GM19099 (cell line): ENCODE measurements around the gene PROX2.

ENCODE experiments used
- POLR2A ChIP-seq: IDR thresholded peaks from 3 replicates; pipeline ENCODE4 v1.6.1; 2011; ENCODE audit warnings: low read depth; ENCODE audit not compliant: insufficient read length; ENCODE audit errors: extremely low read depth

The PROX2 gene

GRCh38 chr14:74866708-74867389 is 9.1 kb downstream of the PROX2 start:
- no peak for TF ChIP-seq POLR2A

GRCh38 chr14:74865156-74865555 is 10.8 kb downstream of the PROX2 start:
- TF ChIP-seq POLR2A = no peak

DNA sequence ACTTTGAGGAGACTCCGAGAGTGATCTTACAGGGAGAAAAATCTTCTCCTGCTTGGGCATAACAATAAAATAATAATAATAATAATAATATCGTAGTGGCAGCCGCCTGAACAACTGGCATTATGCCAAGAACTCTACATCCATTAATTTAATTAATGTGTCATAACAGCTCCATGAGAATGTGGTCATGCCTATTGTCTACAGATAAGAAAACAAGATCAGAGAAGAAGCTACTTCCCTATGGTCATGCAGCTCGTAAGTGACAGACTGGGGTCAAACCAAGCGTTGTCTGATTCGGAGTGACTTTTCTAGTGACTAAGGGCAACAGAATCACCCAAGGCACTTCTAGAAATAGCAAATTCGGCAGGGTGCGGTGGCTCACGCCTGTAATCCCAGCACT is 11.7 kb downstream of the PROX2 start:
- TF ChIP-seq POLR2A = no peak

DNA sequence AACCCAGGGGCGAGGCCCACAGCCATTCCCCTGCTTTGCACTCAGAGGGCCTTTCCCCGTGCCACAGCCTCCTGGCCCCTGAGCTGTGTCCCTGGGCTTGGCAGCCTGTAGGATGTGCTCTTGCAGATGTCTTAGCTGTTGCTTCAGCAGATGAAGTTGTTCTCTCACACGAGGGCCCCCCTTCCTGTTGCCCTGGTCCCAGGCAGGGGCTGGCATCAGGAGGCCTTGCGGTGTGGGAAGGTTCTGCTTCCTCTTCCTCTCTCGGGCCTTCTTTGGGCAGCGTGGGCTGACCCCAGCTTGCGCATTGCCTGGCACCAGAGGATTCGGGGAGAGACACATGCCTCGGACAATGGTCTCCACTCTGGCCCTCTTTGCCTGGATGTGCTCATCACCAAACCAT is 12.7 kb downstream of the PROX2 start:
- no peak for TF ChIP-seq POLR2A

GRCh38 chr14:74861734-74862090 is 14.2 kb downstream of the PROX2 start:
- no peak for TF ChIP-seq POLR2A

DNA sequence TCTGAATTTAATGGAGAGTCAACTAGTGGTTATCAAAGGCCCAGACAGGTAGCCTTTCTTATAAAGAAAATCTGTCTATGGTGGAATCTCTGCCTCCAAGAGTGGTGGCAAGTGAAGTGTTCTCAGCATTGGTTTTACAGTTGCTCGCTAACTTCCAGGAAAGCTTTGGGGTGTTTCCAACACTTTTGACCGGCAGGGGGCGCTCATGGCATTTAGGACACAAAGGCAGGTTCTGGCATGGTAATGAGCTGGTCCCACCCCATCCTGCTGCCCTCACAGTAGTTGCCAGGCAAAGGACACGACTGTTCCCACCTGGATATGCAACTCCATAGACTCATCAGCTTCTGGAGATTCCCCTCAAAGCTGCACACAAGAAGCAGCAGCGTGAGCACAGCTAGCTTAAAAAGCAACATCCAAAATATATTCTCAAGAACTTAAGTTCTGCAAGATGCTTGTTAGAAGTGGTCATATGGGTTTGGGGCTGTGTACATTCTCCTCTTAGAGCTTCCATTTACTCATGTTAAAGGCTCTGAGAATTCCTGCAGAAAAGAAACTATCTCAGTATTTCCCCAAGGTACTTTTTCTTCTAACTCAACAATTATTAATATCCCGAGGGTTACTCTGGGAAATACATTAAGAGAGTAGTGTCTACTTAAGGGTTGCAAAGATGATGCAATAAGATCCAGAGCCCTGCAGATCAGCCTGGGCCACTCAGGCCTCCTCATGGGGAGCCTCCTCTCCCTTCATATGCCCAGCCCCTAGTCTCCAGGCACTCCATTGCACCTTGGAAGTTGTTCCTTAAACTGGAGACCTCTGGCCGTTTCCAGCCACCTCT is 14.8 kb downstream of the PROX2 start:
- TF ChIP-seq POLR2A = no peak

DNA sequence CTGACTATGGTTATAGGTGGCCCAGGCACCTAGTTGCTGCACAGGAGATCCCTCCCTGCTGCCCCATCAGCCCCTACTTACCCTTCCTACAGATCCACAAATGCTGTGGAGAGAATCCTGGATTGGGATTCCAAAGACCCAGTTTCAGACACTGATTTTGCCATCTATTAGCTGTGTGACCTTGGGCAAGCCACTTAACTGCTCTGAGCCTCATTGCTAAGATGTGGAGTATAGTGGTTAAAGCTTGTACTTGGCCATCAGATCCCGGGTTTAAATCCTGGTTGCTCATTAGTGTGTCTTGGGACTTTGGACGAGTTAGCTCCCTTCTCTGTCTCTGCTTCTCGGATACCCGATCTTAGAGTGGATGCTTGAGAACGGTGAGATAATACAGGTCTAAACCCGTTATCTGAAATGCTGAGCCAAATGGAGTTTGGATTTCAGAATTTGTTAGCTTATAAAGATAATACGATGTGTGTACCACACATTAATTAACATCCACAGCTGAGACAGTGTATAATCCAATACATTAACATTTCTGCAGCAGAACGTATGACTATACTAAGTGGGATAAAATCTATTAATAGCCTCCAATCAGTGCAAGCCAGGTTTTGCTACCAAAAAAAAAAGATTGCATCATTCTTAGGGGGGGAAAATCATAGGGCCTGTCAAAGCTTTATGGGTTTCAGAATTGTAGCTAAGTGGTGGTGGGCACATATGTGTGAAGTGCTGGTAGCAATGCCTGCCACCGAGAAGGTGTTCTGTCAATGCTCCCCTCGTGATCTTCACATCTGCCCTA is 16.0 kb downstream of the PROX2 start:
- no peak for TF ChIP-seq POLR2A

GRCh38 chr14:74858022-74858421 is 17.9 kb downstream of the PROX2 start:
- no peak for TF ChIP-seq POLR2A

GRCh38 chr14:74856366-74856765 is 19.6 kb downstream of the PROX2 start:
- no peak for TF ChIP-seq POLR2A

DNA sequence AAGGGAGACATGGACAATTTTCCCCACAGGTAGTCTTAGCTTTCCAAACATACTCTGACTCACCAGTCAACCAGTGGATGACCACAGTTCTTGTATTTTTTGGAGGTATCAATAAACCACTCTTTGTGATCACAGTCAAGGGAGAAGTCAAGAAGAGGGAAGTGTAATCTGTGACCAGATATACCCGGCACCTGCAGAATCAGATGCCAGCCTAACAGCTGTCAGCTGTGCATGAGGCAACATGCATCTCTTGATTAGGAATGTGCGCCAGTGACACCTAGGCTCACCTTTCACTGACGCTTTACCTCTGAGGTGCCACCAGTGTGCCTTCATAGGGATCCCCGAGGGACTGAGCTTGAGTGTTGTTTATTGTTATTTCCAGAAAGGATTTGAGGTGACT is 20.0 kb downstream of the PROX2 start:
- no peak for TF ChIP-seq POLR2A

DNA sequence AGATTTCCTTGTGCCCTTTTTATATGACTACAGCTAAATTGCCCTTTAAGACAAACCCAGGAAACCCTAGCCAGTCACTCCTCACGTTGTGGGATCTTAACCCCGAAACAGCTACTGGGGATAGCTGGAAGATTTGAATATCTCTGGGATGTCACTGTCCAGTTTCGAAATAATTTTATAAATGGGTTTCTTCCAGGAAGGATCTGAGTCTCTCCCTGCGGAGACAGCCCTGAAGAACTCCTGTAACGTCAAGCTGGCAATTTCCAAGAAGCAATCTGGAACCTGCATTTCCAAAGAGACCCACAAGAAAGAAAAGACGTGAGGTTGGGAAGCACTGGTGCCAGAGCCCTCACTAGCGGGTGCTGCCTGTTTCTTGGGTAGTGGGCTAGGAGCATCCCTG is 20.9 kb downstream of the PROX2 start:
- no peak for TF ChIP-seq POLR2A

DNA sequence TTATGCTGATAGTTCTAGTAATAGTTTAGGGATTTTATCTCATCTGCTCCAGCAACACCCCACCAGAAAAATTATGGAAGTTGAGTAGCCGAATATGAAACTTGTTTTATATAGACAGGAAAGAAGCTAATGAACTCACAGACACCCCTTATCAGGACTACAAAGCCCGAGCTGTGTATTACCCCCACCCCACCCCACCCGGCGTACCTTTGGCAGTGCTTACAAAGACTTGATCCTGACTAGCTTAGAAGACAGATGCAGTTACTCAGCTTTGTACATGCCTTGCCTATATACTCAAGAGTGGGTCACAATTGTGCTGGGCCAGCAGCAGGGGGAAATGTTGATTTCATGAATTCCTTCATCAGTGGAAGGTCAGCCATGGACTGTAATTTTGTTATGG is 22.4 kb downstream of the PROX2 start:
- no peak for TF ChIP-seq POLR2A

DNA sequence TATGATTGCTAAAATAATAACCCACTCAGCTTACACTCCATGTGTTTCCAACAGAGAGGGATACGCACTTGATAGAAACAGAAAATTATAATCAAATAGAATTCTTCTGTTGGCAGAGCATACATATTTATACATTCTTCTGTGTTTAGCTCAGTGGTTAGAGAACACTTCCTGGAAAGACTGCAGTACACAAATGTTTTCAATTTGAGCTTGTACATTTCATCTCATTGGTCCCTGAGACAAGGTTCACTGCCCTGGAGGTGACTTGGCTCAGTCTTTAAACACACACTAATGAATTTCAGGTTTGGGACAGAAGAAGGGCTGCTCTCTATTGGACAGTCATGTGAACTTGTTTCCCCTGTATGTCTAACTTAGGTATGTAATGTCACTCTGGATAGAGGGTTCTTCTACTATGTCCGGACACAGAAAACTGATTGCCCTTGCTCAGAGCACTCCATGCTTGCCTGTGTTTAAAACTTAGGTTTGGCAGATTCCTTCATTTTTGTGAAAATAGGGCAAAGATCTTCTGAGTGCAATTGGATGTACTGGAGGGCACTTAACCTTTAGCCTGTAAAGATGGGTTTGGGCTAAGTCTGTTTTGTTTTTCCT is 22.9 kb downstream of the PROX2 start:
- TF ChIP-seq POLR2A = no peak

DNA sequence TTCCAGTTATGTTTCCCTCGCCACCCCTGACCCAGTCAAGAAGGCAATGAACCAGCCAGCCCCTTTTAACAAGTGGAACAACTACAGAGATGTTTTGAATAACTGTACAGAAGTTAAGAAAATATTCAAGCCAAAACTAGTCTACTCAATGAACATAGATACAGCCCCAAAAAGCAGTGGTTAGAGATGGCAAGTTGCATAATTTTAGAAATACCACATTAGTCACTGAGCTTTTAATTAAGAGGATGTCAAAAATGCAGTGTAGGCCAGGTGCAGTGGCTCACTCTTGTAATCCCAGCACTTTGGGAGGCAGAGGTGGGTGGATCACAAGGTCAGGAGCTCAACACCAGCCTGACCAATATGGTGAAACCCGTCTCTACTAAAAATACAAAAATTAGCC is 27.2 kb downstream of the PROX2 start:
- TF ChIP-seq POLR2A = no peak

DNA sequence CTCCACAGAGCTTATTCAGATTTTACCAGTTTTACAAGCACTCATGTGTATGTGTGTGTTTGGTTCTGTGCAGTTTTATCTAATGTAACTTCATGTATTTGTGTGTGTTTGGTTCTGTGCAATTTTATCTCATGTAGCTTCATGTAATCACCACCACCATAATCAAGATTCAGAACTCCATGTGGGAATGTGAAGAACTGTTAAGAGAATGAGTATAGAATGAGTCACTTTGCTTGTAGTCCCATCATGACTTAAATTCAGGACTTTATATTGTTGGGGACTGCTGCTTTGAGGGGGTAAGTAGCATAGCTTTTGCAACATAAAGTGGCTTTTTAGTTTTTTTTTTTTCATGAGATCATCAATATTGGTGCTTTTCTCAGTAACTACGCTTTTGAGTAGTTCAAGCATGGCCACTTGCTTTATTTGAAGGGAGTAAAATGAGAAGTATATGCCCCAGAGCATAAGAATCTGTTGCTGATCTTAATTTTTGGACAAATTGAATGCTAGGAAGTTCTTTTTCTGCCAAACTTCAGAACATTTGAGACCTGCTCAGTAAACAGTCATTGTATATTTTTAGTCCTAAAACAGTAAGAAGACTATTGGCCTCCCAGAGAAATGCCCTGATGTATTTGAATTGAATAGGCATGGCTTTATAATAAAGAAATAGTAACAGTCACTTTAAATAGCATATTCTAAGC is 28.8 kb downstream of the PROX2 start:
- TF ChIP-seq POLR2A = no peak

- no peak for TF ChIP-seq POLR2A
Observed at GRCh38 chr14:74846168-74846567, 29.8 kb downstream of the PROX2 start.

- no peak for TF ChIP-seq POLR2A
Observed at GRCh38 chr14:74843653-74844052, 32.3 kb downstream of the PROX2 start.
